ENCODE measurements around the gene LIPC. TPM values are rescaled to one million over a fixed set of nuclear protein-coding genes. Genes with fewer than 3 reads are reported as not detected.

The LIPC gene
- total and polyA plus RNA-seq, 2 experiments from 2014 or later: not detected

- H3K4me2 ChIP-seq: no peak overlapping the region
Measured at GRCh38 chr15:58440922-58441321, 9.1 kb downstream of the LIPC start.

GRCh38 chr15:58441376-58442070 is 9.7 kb downstream of the LIPC start:
- H3K4me2 ChIP-seq: no peak overlapping the region
- peaks cover 39% of the 10 kb centered on the region for H3K4me1 Mint-ChIP-seq
- H3K4me1 ChIP-seq (ENCODE audit: insufficient read depth): peaks cover 37% of the 10 kb centered on the region
- no peaks in the 10 kb centered on the region; the same call in 2 of the 3 replicates for H3K9me3 Mint-ChIP-seq
- DNase-seq (ENCODE audit: low spot score) (no peak), ATAC-seq (no peak)
- H3K4me3 Mint-ChIP-seq: no peak overlapping the region
- H3K27ac ChIP-seq (ENCODE audit: low read depth): no peak overlapping the region
- no peak overlapping the region for H2AFZ ChIP-seq
- no peaks in the 10 kb centered on the region for H3F3A ChIP-seq (replicated peaks; ENCODE audit: low read depth)
- H3K27me3 ChIP-seq (ENCODE audit: insufficient read depth): no peaks in the 10 kb centered on the region
- no peaks in the 10 kb centered on the region for H3K79me2 ChIP-seq (replicated peaks; ENCODE audit: insufficient read depth)
- H3K27me3 Mint-ChIP-seq (ENCODE audit: insufficient read depth, low read depth, poor library complexity): peaks cover 4% of the 10 kb centered on the region
- H3K36me3 Mint-ChIP-seq (ENCODE audit: low read depth): no peaks in the 10 kb centered on the region
- no peaks in the 10 kb centered on the region for H3K36me3 ChIP-seq (ENCODE audit: insufficient read depth)
- H3K4me3 ChIP-seq: no peak overlapping the region
- no peaks in the 10 kb centered on the region for H3K9me2 ChIP-seq (ENCODE audit: insufficient read depth)
- H4K20me1 ChIP-seq (replicated peaks; ENCODE audit: insufficient read depth): no peaks in the 10 kb centered on the region
- H3K27ac Mint-ChIP-seq: no peak overlapping the region; the same call in 1 of the 2 replicates
- no peak for TF ChIP-seq CREB1 (CRISPR knock-in tag; IDR thresholded peaks at IDR 0.05; ENCODE audit: low read depth)
- TF ChIP-seq REST (IDR thresholded peaks at IDR 0.05; ENCODE audit: unreplicated experiment): no peak
- no peak for TF ChIP-seq ZNF462 (CRISPR knock-in tag; IDR thresholded peaks at IDR 0.05)
- no peak for TF ChIP-seq NANOG (IDR thresholded peaks at IDR 0.05; ENCODE audit: borderline replicate concordance)
- no peak for TF ChIP-seq EZH2 (IDR thresholded peaks at IDR 0.05; ENCODE audit: low read depth, unreplicated experiment)

More at GRCh38 chr15:58440922-58441321, 9.1 kb downstream of the LIPC start:
- no peaks in the 10 kb centered on the region for H4K20me1 ChIP-seq (replicated peaks; ENCODE audit: insufficient read depth)
- DNase-seq (ENCODE audit: low spot score) (peak; percentile 24), ATAC-seq (peak; percentile 71)
- no peak overlapping the region for H3K27ac Mint-ChIP-seq
- no peaks in the 10 kb centered on the region for H3K27me3 ChIP-seq (ENCODE audit: insufficient read depth)
- H3K36me3 Mint-ChIP-seq (ENCODE audit: low read depth): no peaks in the 10 kb centered on the region
- H3K27me3 Mint-ChIP-seq (ENCODE audit: insufficient read depth, low read depth, poor library complexity): peaks cover 4% of the 10 kb centered on the region
- no peaks in the 10 kb centered on the region for H3F3A ChIP-seq (replicated peaks; ENCODE audit: low read depth)
- H3K4me1 ChIP-seq (ENCODE audit: insufficient read depth): peaks cover 37% of the 10 kb centered on the region
- no peak overlapping the region for H2AFZ ChIP-seq
- no peak overlapping the region for H3K27ac ChIP-seq (ENCODE audit: low read depth)
- peaks cover 39% of the 10 kb centered on the region for H3K4me1 Mint-ChIP-seq
- TF ChIP-seq ZNF114 (CRISPR knock-in tag; IDR thresholded peaks at IDR 0.05): no peak
- no peak for TF ChIP-seq JUNB (IDR thresholded peaks at IDR 0.05; ENCODE audit: unreplicated experiment)
- H3K4me3 Mint-ChIP-seq: no peak overlapping the region
- H3K4me3 ChIP-seq: no peak overlapping the region
- no peaks in the 10 kb centered on the region for H3K36me3 ChIP-seq (ENCODE audit: insufficient read depth)
- H3K9me2 ChIP-seq (ENCODE audit: insufficient read depth): no peaks in the 10 kb centered on the region
- no peaks in the 10 kb centered on the region; the same call in 2 of the 3 replicates for H3K9me3 Mint-ChIP-seq
- no peaks in the 10 kb centered on the region for H3K79me2 ChIP-seq (replicated peaks; ENCODE audit: insufficient read depth)
